Activated CD4-positive, alpha-beta T cell treated with anti-CD3 and anti-CD28 coated beads, Interleukin-2, amount 50 U/mL, for 48 hours (primary cell): ENCODE data around the gene FXR2.

Experiments used
- DNase-seq, 2 experiments: peaks; one replicate each; pipeline ENCODE4 v3.0.0-alpha.2; 2020

The FXR2 gene

GRCh38 chr17:7569571-7569970 is 45.1 kb downstream of the FXR2 start:
- DNase-seq: no peak

- no peak for DNase-seq
Observed at GRCh38 chr17:7563115-7563869, 51.4 kb downstream of the FXR2 start.

- DNase-seq: no peak
Observed at GRCh38 chr17:7562208-7562605, 52.5 kb downstream of the FXR2 start.

GRCh38 chr17:7561589-7562207 is 53.0 kb downstream of the FXR2 start, which contains the start of gene SENP3:
TSS of gene SENP3 (plus strand) at chr17:7561919. CDS start at chr17:7563077, 1,158 bp downstream.
- peak; percentile 89 for DNase-seq

- DNase-seq: peak; percentile 89 to 93
Observed at GRCh38 chr17:7561028-7561575, 53.6 kb downstream of the FXR2 start.

- peak; percentile 72 to 77 for DNase-seq
Observed at GRCh38 chr17:7560172-7561027, 54.3 kb downstream of the FXR2 start.

- DNase-seq: no peak
Observed at GRCh38 chr17:7559320-7560171, 55.2 kb downstream of the FXR2 start.

GRCh38 chr17:7558544-7559319 is 56.0 kb downstream of the FXR2 start, which contains the start of gene TNFSF13:
TSS of gene TNFSF13 (plus strand) at chr17:7558750. CDS start at chr17:7559040, 290 bp downstream.
- no peak for DNase-seq

- DNase-seq: no peak
Observed at GRCh38 chr17:7557775-7558543, 56.7 kb downstream of the FXR2 start.

- DNase-seq: no peak
Observed at GRCh38 chr17:7557147-7557764, 57.4 kb downstream of the FXR2 start.

GRCh38 chr17:7556627-7557026 is 58.1 kb downstream of the FXR2 start:
- no peak for DNase-seq

- DNase-seq: no peak
Observed at GRCh38 chr17:7555320-7555948, 59.3 kb downstream of the FXR2 start.

GRCh38 chr17:7553356-7553755 is 61.3 kb downstream of the FXR2 start:
- no peak for DNase-seq

GRCh38 chr17:7552621-7553051 is 62.1 kb downstream of the FXR2 start:
- peak in 1 of 2 experiments; percentile 55 for DNase-seq

- no peak for DNase-seq
Observed at GRCh38 chr17:7551396-7551795, 63.3 kb downstream of the FXR2 start.

GRCh38 chr17:7550344-7550743 is 64.4 kb downstream of the FXR2 start:
- DNase-seq: no peak

- peak; percentile 52 to 59 for DNase-seq
Observed at GRCh38 chr17:7549401-7550055, 65.2 kb downstream of the FXR2 start.

GRCh38 chr17:7548585-7549400 is 65.9 kb downstream of the FXR2 start, which contains the start of gene TNFSF12:
TSS of gene TNFSF12 (plus strand) at chr17:7549058. CDS start at chr17:7549154, 96 bp downstream.
- peak; percentile 67 to 72 for DNase-seq
